Measurements from ENCODE around the gene TFDP2.
"Not testable (repeated sequence)": the region's sequence is repeated elsewhere in the genome, so short reads cannot be mapped to it uniquely, and the experiment has no call there.

Gene TFDP2

GRCh38 chr3:142003291-142003690, 146.1 kb downstream of the TFDP2 start:
- Histone ChIP-seq H3K27me3 (ENCODE audit: insufficient read depth, low read length) (no peaks in the 10 kb centered on the region), H3K4me3 (ENCODE audit: low read depth, low read length) (no peak overlapping the region), H3K79me2 (ENCODE audit: control insufficient read depth, insufficient read depth, low read length, unreplicated experiment) (no peaks in the 10 kb centered on the region), H3K4me1 (ENCODE audit: control insufficient read depth, insufficient read depth, low read length, unreplicated experiment) (peaks cover 3% of the 10 kb centered on the region), H3K27ac (ENCODE audit: low read depth, low read length) (no peak overlapping the region), H3K36me3 (ENCODE audit: insufficient read depth, low read length) (peaks cover 4% of the 10 kb centered on the region; the same call in 1 of the 2 replicates), H2AFZ (ENCODE audit: low read length, unreplicated experiment) (no peak overlapping the region)

GRCh38 chr3:142000325-142000870, 148.9 kb downstream of the TFDP2 start:
- H3K27ac ChIP-seq (ENCODE audit: low read depth, low read length) = no peak overlapping the region
- H3K79me2 ChIP-seq (ENCODE audit: control insufficient read depth, insufficient read depth, low read length, unreplicated experiment) = no peaks in the 10 kb centered on the region
- no peaks in the 10 kb centered on the region for H3K27me3 ChIP-seq (ENCODE audit: insufficient read depth, low read length)
- no peak overlapping the region for H3K4me3 ChIP-seq (ENCODE audit: low read depth, low read length)
- no peak overlapping the region for H2AFZ ChIP-seq (ENCODE audit: low read length, unreplicated experiment)
- H3K36me3 ChIP-seq (ENCODE audit: insufficient read depth, low read length) = peaks cover 4% of the 10 kb centered on the region; the same call in 1 of the 2 replicates
- peaks cover 3% of the 10 kb centered on the region for H3K4me1 ChIP-seq (ENCODE audit: control insufficient read depth, insufficient read depth, low read length, unreplicated experiment)

DNA sequence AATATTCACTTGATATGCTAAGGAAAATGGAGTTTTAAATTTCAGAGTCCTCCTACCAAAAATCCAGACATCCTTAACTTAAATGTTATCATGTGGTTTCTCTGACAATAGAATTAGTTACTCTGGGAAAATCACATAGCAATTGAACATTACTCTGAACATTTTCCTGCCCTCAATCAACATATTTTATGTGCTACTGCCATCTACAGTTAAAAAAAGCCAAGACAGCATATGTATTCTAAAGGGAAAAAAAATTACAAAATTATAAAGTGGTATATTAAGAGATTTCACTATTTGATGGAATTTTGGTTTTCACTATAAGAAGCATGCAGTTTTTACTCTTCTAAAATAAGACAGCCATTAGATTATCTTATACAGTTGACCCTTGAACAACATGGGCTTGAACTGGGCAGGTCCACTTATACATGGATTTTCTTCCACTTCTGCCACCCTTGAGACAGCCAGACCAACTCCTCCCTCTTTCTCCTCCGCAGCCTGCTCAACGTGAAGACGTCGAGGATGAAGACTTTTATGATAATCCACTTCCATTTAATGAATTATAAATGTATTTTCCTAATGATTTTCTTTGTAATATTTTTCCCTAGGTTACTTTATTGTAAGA, 150.6 kb downstream of the TFDP2 start:
- Histone ChIP-seq H3K4me1 (ENCODE audit: control insufficient read depth, insufficient read depth, low read length, unreplicated experiment) (peaks cover 3% of the 10 kb centered on the region), H3K27me3 (ENCODE audit: insufficient read depth, low read length) (no peaks in the 10 kb centered on the region), H3K27ac (ENCODE audit: low read depth, low read length) (no peak overlapping the region), H3K4me3 (ENCODE audit: low read depth, low read length) (no peak overlapping the region), H2AFZ (ENCODE audit: low read length, unreplicated experiment) (no peak overlapping the region), H3K36me3 (ENCODE audit: insufficient read depth, low read length) (no peaks in the 10 kb centered on the region; the same call in 1 of the 2 replicates), H3K79me2 (ENCODE audit: control insufficient read depth, insufficient read depth, low read length, unreplicated experiment) (no peaks in the 10 kb centered on the region)

DNA sequence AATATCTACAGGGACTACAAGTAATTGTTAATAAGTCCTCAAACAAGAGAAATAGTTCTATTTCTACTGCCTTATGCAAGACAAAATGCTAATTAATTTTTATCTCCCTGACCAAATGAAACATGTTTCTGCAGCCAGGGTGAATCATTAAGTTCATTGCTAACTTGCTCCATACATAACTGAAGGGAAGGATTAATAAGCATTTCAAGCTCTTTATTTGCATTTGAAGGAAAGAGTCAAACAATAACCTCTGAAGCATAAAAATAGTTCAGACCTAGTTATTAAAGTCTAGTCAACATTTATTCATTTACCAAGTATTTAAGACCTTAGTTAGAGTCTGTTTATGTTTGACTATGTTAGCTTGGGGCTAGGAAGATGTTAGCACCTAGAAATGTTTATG, 152.9 kb downstream of the TFDP2 start:
- Histone ChIP-seq H3K27ac (ENCODE audit: low read depth, low read length) (no peak overlapping the region), H3K4me3 (ENCODE audit: low read depth, low read length) (no peak overlapping the region), H3K79me2 (ENCODE audit: control insufficient read depth, insufficient read depth, low read length, unreplicated experiment) (no peaks in the 10 kb centered on the region), H3K27me3 (ENCODE audit: insufficient read depth, low read length) (no peaks in the 10 kb centered on the region), H2AFZ (ENCODE audit: low read length, unreplicated experiment) (no peak overlapping the region), H3K4me1 (ENCODE audit: control insufficient read depth, insufficient read depth, low read length, unreplicated experiment) (peaks cover 3% of the 10 kb centered on the region), H3K36me3 (ENCODE audit: insufficient read depth, low read length) (no peaks in the 10 kb centered on the region; the same call in 1 of the 2 replicates)

- no peak overlapping the region for H3K4me3 ChIP-seq (ENCODE audit: low read depth, low read length)
- H2AFZ ChIP-seq (ENCODE audit: low read length, unreplicated experiment) = no peak overlapping the region
- no peaks in the 10 kb centered on the region for H3K4me1 ChIP-seq (ENCODE audit: control insufficient read depth, insufficient read depth, low read length, unreplicated experiment)
- H3K36me3 ChIP-seq (ENCODE audit: insufficient read depth, low read length) = no peaks in the 10 kb centered on the region; the same call in 1 of the 2 replicates
- no peaks in the 10 kb centered on the region for H3K79me2 ChIP-seq (ENCODE audit: control insufficient read depth, insufficient read depth, low read length, unreplicated experiment)
- no peaks in the 10 kb centered on the region for H3K27me3 ChIP-seq (ENCODE audit: insufficient read depth, low read length)
- H3K27ac ChIP-seq (ENCODE audit: low read depth, low read length) = no peak overlapping the region
Observed at GRCh38 chr3:141994856-141995255, 154.5 kb downstream of the TFDP2 start.

GRCh38 chr3:141992512-141992911, 156.8 kb downstream of the TFDP2 start:
- no peaks in the 10 kb centered on the region for H3K79me2 ChIP-seq (ENCODE audit: control insufficient read depth, insufficient read depth, low read length, unreplicated experiment)

GRCh38 chr3:141986548-141987107, 162.7 kb downstream of the TFDP2 start:
- Histone ChIP-seq H3K27me3 (ENCODE audit: insufficient read depth, low read length) (no peaks in the 10 kb centered on the region), H3K4me3 (ENCODE audit: low read depth, low read length) (no peak overlapping the region), H3K79me2 (ENCODE audit: control insufficient read depth, insufficient read depth, low read length, unreplicated experiment) (no peaks in the 10 kb centered on the region), H2AFZ (ENCODE audit: low read length, unreplicated experiment) (no peak overlapping the region), H3K4me1 (ENCODE audit: control insufficient read depth, insufficient read depth, low read length, unreplicated experiment) (no peaks in the 10 kb centered on the region), H3K36me3 (ENCODE audit: insufficient read depth, low read length) (no peaks in the 10 kb centered on the region), H3K27ac (ENCODE audit: low read depth, low read length) (no peak overlapping the region)

More at GRCh38 chr3:141992512-141992911, 156.8 kb downstream of the TFDP2 start:
- Histone ChIP-seq H2AFZ (ENCODE audit: low read length, unreplicated experiment) (no peak overlapping the region), H3K4me3 (ENCODE audit: low read depth, low read length) (no peak overlapping the region), H3K27me3 (ENCODE audit: insufficient read depth, low read length) (no peaks in the 10 kb centered on the region), H3K27ac (ENCODE audit: low read depth, low read length) (no peak overlapping the region), H3K4me1 (ENCODE audit: control insufficient read depth, insufficient read depth, low read length, unreplicated experiment) (no peaks in the 10 kb centered on the region), H3K36me3 (ENCODE audit: insufficient read depth, low read length) (no peaks in the 10 kb centered on the region; the same call in 1 of the 2 replicates)

GRCh38 chr3:141981084-141981483, 168.3 kb downstream of the TFDP2 start:
- Histone ChIP-seq H3K27me3 (ENCODE audit: insufficient read depth, low read length) (no peaks in the 10 kb centered on the region), H2AFZ (ENCODE audit: low read length, unreplicated experiment) (no peak overlapping the region), H3K79me2 (ENCODE audit: control insufficient read depth, insufficient read depth, low read length, unreplicated experiment) (no peaks in the 10 kb centered on the region), H3K4me1 (ENCODE audit: control insufficient read depth, insufficient read depth, low read length, unreplicated experiment) (peaks cover 6% of the 10 kb centered on the region), H3K4me3 (ENCODE audit: low read depth, low read length) (no peak overlapping the region), H3K36me3 (ENCODE audit: insufficient read depth, low read length) (no peaks in the 10 kb centered on the region), H3K27ac (ENCODE audit: low read depth, low read length) (no peak overlapping the region)

DNA sequence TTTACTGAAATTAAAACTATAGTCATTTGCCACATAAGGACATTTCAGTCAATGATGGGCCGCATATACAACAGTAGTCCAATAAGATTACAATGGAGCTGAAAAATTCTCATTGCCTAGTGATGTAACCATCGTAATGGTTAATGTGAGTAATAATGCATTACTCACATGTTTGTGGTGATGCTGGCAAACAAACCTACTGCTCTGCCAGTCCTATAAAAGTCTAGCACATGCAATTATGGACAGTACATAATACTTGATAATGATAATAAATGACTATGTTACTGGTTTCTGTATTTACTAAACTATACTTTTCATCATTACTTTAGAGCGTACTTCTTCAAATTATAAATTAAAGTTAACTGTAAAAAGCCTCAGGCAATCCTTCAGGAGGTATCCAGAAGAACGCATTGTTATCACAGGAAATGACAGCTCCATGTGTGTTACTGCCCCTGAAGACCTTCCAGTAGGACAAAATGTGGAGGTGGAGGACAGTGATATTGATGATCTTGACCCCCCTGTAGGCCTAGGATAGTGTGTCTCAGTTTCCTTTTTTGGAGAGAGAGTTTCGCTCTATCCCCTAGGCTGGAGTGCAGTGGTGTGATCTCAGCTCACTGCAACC, 170.2 kb downstream of the TFDP2 start:
- Histone ChIP-seq H3K36me3 (ENCODE audit: insufficient read depth, low read length) (no peaks in the 10 kb centered on the region), H3K79me2 (ENCODE audit: control insufficient read depth, insufficient read depth, low read length, unreplicated experiment) (no peaks in the 10 kb centered on the region), H3K4me1 (ENCODE audit: control insufficient read depth, insufficient read depth, low read length, unreplicated experiment) (peaks cover 6% of the 10 kb centered on the region), H3K4me3 (ENCODE audit: low read depth, low read length) (no peak overlapping the region), H3K27ac (ENCODE audit: low read depth, low read length) (peak overlapping the region; percentile 27), H2AFZ (ENCODE audit: low read length, unreplicated experiment) (no peak overlapping the region), H3K27me3 (ENCODE audit: insufficient read depth, low read length) (no peaks in the 10 kb centered on the region)

DNA sequence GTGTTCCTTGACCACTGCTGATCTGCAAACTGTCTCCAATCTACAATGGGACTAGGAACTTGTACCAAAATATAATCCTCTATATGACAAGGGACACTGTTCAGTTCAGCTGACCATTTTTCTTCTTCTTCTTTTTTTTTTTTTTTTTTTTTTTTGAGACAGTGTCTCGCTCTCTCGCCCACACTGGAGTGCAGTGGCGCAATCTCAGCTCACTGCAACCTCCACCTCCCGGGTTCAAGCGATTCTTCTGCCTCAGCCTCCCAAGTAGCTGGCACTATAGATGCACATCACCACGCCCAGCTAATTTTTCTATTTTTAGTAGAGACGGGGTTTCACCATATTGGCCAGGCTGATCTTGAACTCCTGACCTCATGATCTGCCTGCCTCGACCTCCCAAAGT, 174.6 kb downstream of the TFDP2 start:
- not testable (repeated sequence) for H3K36me3 ChIP-seq (ENCODE audit: insufficient read depth, low read length); H3K27me3 ChIP-seq (ENCODE audit: insufficient read depth, low read length); H3K4me1 ChIP-seq (ENCODE audit: control insufficient read depth, insufficient read depth, low read length, unreplicated experiment); H2AFZ ChIP-seq (ENCODE audit: low read length, unreplicated experiment); H3K79me2 ChIP-seq (ENCODE audit: control insufficient read depth, insufficient read depth, low read length, unreplicated experiment); H3K27ac ChIP-seq (ENCODE audit: low read depth, low read length); H3K4me3 ChIP-seq (ENCODE audit: low read depth, low read length)

Data from ACC112 (cell line).